HG02970 (cell line): ENCODE data around the gene ESRRB.

ENCODE experiments used
- ATAC-seq: cut with Tn5 transposase; IDR thresholded peaks from one replicate; pipeline ENCODE4 v1.9.1; 2021; ENCODE audit warnings: mild to moderate bottlenecking, moderate library complexity, moderate number of reproducible peaks; ENCODE audit not compliant: unreplicated experiment, low FRiP score

Gene ESRRB

GRCh38 chr14:76491172-76491930, 115.4 kb downstream of the ESRRB start:
- ATAC-seq = no peak

GRCh38 chr14:76495983-76496382, 120.0 kb downstream of the ESRRB start:
- no peak for ATAC-seq

GRCh38 chr14:76496595-76496994, 120.7 kb downstream of the ESRRB start:
- ATAC-seq = no peak

- no peak for ATAC-seq
Measured at GRCh38 chr14:76497550-76498462, 121.9 kb downstream of the ESRRB start.

GRCh38 chr14:76498463-76498935, 122.6 kb downstream of the ESRRB start:
- no peak for ATAC-seq

GRCh38 chr14:76498976-76499375, 123.0 kb downstream of the ESRRB start:
- ATAC-seq = no peak

GRCh38 chr14:76499399-76499798, 123.5 kb downstream of the ESRRB start:
- no peak for ATAC-seq

GRCh38 chr14:76500011-76500410, 124.1 kb downstream of the ESRRB start:
- ATAC-seq = no peak

- ATAC-seq = no peak
Measured at GRCh38 chr14:76500480-76500879, 124.5 kb downstream of the ESRRB start.

GRCh38 chr14:76501156-76501720, 125.3 kb downstream of the ESRRB start:
- ATAC-seq = no peak

GRCh38 chr14:76502219-76502618, 126.3 kb downstream of the ESRRB start:
- no peak for ATAC-seq

GRCh38 chr14:76502638-76503037, 126.7 kb downstream of the ESRRB start:
- ATAC-seq = no peak

- no peak for ATAC-seq
Measured at GRCh38 chr14:76509311-76509710, 133.4 kb downstream of the ESRRB start.

- no peak for ATAC-seq
Measured at GRCh38 chr14:76510181-76510580, 134.2 kb downstream of the ESRRB start.

- no peak for ATAC-seq
Measured at GRCh38 chr14:76514213-76514998, 138.5 kb downstream of the ESRRB start.

GRCh38 chr14:76516884-76517283, 140.9 kb downstream of the ESRRB start:
- no peak for ATAC-seq

GRCh38 chr14:76518366-76518765, 142.4 kb downstream of the ESRRB start:
- ATAC-seq = no peak

- no peak for ATAC-seq
Measured at GRCh38 chr14:76525106-76525821, 149.3 kb downstream of the ESRRB start.

- no peak for ATAC-seq
Measured at GRCh38 chr14:76531085-76531484, 155.1 kb downstream of the ESRRB start.
